ENCODE results near the gene ANKRD52. TPM values are rescaled to one million over a fixed set of nuclear protein-coding genes. Genes with fewer than 3 reads are reported as not detected.

Gene ANKRD52
- total and polyA plus RNA-seq, 10 of the 15 experiments (the other 5 are each of a cell fraction or from before 2014, with no cell fraction given) = 0.90 to 55.3 (median 16.1) TPM

DNA sequence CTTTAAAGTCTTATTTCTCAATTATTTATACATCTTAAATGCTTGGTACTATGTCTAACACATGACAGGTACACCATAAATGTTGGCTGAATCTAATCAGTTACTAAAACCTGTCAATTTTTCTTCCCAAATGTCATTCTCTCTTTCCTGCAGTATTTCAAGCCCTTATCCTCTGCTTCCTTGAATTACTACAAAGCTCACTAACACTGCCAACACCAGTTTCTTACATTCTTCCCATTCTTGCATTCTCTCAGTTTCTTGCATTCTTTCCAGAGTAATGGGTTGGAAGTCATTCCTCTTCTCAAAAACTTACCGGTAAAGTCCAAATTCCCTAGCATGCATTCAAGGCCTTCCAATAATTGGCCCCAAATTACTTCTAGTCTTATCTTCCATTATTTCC is 59.3 kb downstream of the ANKRD52 start:
- TF ChIP-seq, protein P1, sequence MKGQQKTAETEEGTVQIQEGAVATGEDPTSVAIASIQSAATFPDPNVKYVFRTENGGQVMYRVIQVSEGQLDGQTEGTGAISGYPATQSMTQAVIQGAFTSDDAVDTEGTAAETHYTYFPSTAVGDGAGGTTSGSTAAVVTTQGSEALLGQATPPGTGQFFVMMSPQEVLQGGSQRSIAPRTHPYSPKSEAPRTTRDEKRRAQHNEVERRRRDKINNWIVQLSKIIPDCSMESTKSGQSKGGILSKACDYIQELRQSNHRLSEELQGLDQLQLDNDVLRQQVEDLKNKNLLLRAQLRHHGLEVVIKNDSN (IDR thresholded peaks at IDR 0.05; ENCODE audit: borderline replicate concordance, extremely low read length, insufficient read depth, low read depth, low read length) = no peak
- no peak for TF ChIP-seq IRF4 (IDR thresholded peaks at IDR 0.05; ENCODE audit: low read depth, low read length)
- TF ChIP-seq TAF1 (IDR thresholded peaks at IDR 0.05; ENCODE audit: borderline replicate concordance, low read depth, low read length) = no peak
- TF ChIP-seq ZNF622 (IDR thresholded peaks at IDR 0.05) = no peak
- TF ChIP-seq NFYA (IDR thresholded peaks at IDR 0.05; ENCODE audit: borderline replicate concordance, low read depth, low read length) = no peak
- no peak for TF ChIP-seq IKZF2 (IDR thresholded peaks at IDR 0.05)
- TF ChIP-seq PBX3 (IDR thresholded peaks at IDR 0.05; ENCODE audit: insufficient replicate concordance, low read depth, low read length) = no peak
- TF ChIP-seq POLR2AphosphoS2 (IDR thresholded peaks at IDR 0.05; ENCODE audit: low read depth, low read length) = no peak
- no peak for TF ChIP-seq CEBPZ (IDR thresholded peaks at IDR 0.05; ENCODE audit: low read depth, low read length)
- H3K4me1 ChIP-seq (ENCODE audit: control insufficient read depth, insufficient read depth, low read length) = no peaks in the 10 kb centered on the region
- H3K4me2 ChIP-seq (ENCODE audit: control insufficient read depth, insufficient read depth) = no peak overlapping the region
- H3K36me3 ChIP-seq (ENCODE audit: control insufficient read depth in 2 of 2, insufficient read depth in 2 of 2, low read length in 1 of 2) = no peaks in the 10 kb centered on the region
- H3K4me3 ChIP-seq = no peak overlapping the region
- FAIRE-seq = no peak
- POLR2A ChIA-PET = no interaction called here
- no peaks in the 10 kb centered on the region for H3K9me3 ChIP-seq (replicated peaks; ENCODE audit: control insufficient read depth, insufficient read depth, low read length)
- no peak overlapping the region for H3K9ac ChIP-seq (ENCODE audit: control insufficient read depth, insufficient read depth, low read length)
- H3K79me2 ChIP-seq (ENCODE audit: control insufficient read depth, insufficient read depth, low read length) = no peaks in the 10 kb centered on the region
- no peaks in the 10 kb centered on the region for H3K27me3 ChIP-seq (replicated peaks in 1 of 2; ENCODE audit: control insufficient read depth in 2 of 2, insufficient read depth in 2 of 2, low read length in 1 of 2)
- SMC1A ChIA-PET (ENCODE audit: uncharacterized antibody, unreplicated experiment) = interaction anchor here (0.6 to 1.5 kb wide), 2 partner anchors 23 to 57 kb away, joined by 3 read pairs; partner anchors contain the start of gene RNF41
- CTCF ChIA-PET = interaction anchor here (1.0 to 1.6 kb wide), 2 partner anchors 24 to 265 kb away, joined by 4 read pairs; no protein-coding TSS in a partner anchor
- no peak overlapping the region for H3K27ac ChIP-seq (ENCODE audit: control insufficient read depth, insufficient read depth)
- no peak overlapping the region for H2AFZ ChIP-seq (ENCODE audit: control insufficient read depth, low read depth, low read length)
- no peak for DNase-seq (ENCODE audit: low read depth, low spot score)
- no TSS peak for BruUV-seq (replicated peaks)
- WGBS (ENCODE audit: insufficient coverage, insufficient replicate concordance, low lambda C conversion rate, missing lambda C conversion rate) = 100% methylated on average over 1 of the region's 1 CpG
- no peaks in the 10 kb centered on the region for H4K20me1 ChIP-seq (ENCODE audit: control insufficient read depth, insufficient read depth)
- no peak for ATAC-seq
- in situ Hi-C loops (cut with MboI) = no loop called here
- RAD21 ChIA-PET (ENCODE audit: unreplicated experiment) = no interaction called here
- intact Hi-C loops (cut with micrococcal nuclease; ENCODE audit: unreplicated experiment) = loop anchor here (10.0 kb wide), 1 partner anchor 396 kb away; no protein-coding TSS in a partner anchor

All from GM12878 (cell line).